Nephron progenitor cell (in vitro differentiated cells): ENCODE results near the gene CPO.
A peak's percentile ranks its signal among the peaks of the same experiment; 100 is the strongest.
"Not testable (repeated sequence)": the region's sequence is repeated elsewhere in the genome, so short reads cannot be mapped to it uniquely, and the experiment has no call there.

Experiments used
- DNase-seq: peaks from one replicate; pipeline ENCODE4 v3.0.0; 2021
- H3K27ac Mint-ChIP-seq: 2 replicates; pipeline ENCODE4 v1.8.0; 2021; ENCODE audit warnings: mild to moderate bottlenecking, moderate library complexity, mixed read lengths
- H3K27me3 Mint-ChIP-seq: 2 replicates; pipeline ENCODE4 v1.8.0; 2021; ENCODE audit warnings: mild to moderate bottlenecking, low read depth, mixed read lengths; ENCODE audit not compliant: poor library complexity
- H3K36me3 Mint-ChIP-seq: 2 replicates; pipeline ENCODE4 v1.8.0; 2021; ENCODE audit warnings: low read depth, mixed read lengths
- H3K4me1 Mint-ChIP-seq: 2 replicates; pipeline ENCODE4 v1.8.0; 2021; ENCODE audit warnings: mixed read lengths
- H3K4me3 Mint-ChIP-seq: 2 replicates; pipeline ENCODE4 v1.8.0; 2021; ENCODE audit warnings: mild to moderate bottlenecking, moderate library complexity, mixed read lengths
- H3K9me3 Mint-ChIP-seq: 2 replicates; pipeline ENCODE4 v1.8.0; 2021; ENCODE audit warnings: mild to moderate bottlenecking, moderate library complexity, mixed read lengths
- CTCF ChIP-seq: fragments of 200-600 bp; sonication (generic); IDR thresholded peaks from 2 replicates; pipeline ENCODE4 v1.5.0; 2021; ENCODE audit warnings: antibody characterized with exemption

The CPO gene

DNA sequence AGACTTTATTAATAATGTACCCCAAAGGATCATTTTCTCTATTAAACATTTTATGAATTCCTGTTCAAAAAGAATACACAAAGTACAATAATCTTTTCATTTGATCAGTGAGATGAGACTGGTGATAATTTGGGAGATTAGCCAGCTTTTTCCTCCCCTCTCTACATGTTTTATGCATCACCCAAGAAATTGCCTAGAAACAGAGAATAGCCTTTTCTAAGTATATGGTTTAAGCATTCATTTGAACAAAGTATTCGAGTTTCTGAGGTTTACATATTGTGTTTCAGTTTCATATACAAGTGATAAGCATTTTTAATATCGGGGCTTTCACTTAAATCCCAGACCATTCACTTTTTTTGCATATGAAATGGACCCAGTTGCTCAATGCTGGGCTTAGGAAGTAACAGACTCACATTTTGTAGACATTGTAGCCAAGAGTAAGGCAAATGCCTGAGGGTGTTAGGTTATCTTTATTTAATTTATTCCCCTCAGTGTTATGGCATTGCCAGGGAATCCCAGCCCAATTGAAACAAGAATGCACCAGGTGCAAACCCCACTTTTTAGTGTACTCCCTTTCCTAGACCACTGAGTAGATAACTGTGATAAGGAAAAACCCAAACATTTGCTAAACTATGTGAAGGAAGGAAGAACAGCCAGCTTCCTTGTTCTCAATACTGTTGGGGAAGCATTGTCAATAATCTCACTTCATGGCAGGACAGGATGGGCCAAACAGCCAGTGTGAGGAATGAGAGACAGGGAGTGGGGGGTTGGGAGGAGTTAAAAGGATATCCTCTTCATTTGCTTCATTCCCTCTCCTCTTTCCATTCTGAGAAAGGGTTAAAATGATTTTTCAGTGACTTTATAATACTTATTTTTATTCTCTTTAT, 3.5 kb downstream of the CPO start:
- H3K27me3 Mint-ChIP-seq = no peaks in the 10 kb centered on the region
- no peak overlapping the region for H3K27ac Mint-ChIP-seq
- no peak overlapping the region for H3K4me3 Mint-ChIP-seq
- DNase-seq = no peak
- no peaks in the 10 kb centered on the region for H3K36me3 Mint-ChIP-seq
- TF ChIP-seq CTCF = no peak
- peaks cover 5% of the 10 kb centered on the region for H3K4me1 Mint-ChIP-seq
- peaks cover 19% of the 10 kb centered on the region for H3K9me3 Mint-ChIP-seq

GRCh38 chr2:206953404-206953803, 14.1 kb downstream of the CPO start:
- H3K36me3 Mint-ChIP-seq, H3K27ac Mint-ChIP-seq, H3K4me3 Mint-ChIP-seq, H3K4me1 Mint-ChIP-seq, DNase-seq, H3K27me3 Mint-ChIP-seq: not testable (repeated sequence)
- peaks cover 40% of the 10 kb centered on the region for H3K9me3 Mint-ChIP-seq

GRCh38 chr2:206955253-206955652, 15.9 kb downstream of the CPO start:
- H3K4me3 Mint-ChIP-seq = no peak overlapping the region
- peaks cover 25% of the 10 kb centered on the region for H3K9me3 Mint-ChIP-seq
- peak overlapping the region; percentile 20 for H3K27ac Mint-ChIP-seq

DNA sequence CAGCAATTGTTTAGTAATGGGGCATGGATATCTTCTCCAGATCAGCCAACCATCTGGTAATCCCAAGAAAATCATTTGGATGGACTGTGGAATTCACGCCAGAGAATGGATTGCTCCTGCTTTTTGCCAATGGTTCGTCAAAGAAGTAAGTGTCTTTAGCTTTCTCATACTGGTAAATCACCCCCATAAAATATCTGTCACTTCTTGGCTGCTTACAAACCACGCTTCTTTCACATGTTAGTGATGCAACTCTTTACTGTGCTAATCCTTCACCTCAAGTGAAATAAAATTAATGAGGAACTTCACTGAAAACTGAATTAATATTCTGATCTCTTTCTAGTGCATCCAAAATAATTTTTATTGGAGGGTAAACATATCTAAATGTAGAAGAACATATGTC, 18.9 kb downstream of the CPO start:
- Mint-ChIP-seq H3K9me3 (peaks cover 12% of the 10 kb centered on the region), H3K27ac (no peak overlapping the region), H3K27me3 (peaks cover 7% of the 10 kb centered on the region)

More at GRCh38 chr2:206955253-206955652, 15.9 kb downstream of the CPO start:
- Mint-ChIP-seq H3K36me3 (peaks cover 6% of the 10 kb centered on the region), H3K4me1 (no peaks in the 10 kb centered on the region), H3K27me3 (peaks cover 3% of the 10 kb centered on the region)
- DNase-seq = no peak
- TF ChIP-seq CTCF = no peak

GRCh38 chr2:206962966-206963365, 23.6 kb downstream of the CPO start:
- Mint-ChIP-seq H3K27ac (no peak overlapping the region), H3K36me3 (no peaks in the 10 kb centered on the region), H3K4me3 (no peak overlapping the region), H3K4me1 (peaks cover 10% of the 10 kb centered on the region), H3K27me3 (peaks cover 14% of the 10 kb centered on the region), H3K9me3 (no peaks in the 10 kb centered on the region)
- no peak for DNase-seq
- no peak for TF ChIP-seq CTCF

More for the DNA sequence above, 18.9 kb downstream of the CPO start:
- Mint-ChIP-seq H3K4me1 (peaks cover 7% of the 10 kb centered on the region), H3K4me3 (no peak overlapping the region), H3K36me3 (peaks cover 6% of the 10 kb centered on the region)
- no peak for TF ChIP-seq CTCF
- DNase-seq = no peak

GRCh38 chr2:206968134-206969086, 29.1 kb downstream of the CPO start:
- Mint-ChIP-seq H3K27me3 (peaks cover 10% of the 10 kb centered on the region), H3K4me1 (peaks cover 15% of the 10 kb centered on the region), H3K36me3 (no peaks in the 10 kb centered on the region), H3K9me3 (no peaks in the 10 kb centered on the region), H3K27ac (no peak overlapping the region), H3K4me3 (no peak overlapping the region)
- DNase-seq = no peak
- TF ChIP-seq CTCF = no peak
